Right lung (tissue), 5 donors: ENCODE measurements around the gene SEC14L1. TPM values are rescaled to one million over a fixed set of nuclear protein-coding genes. Genes with fewer than 3 reads are reported as not detected.

Experiments used
- DNase-seq, 2 donors: peaks; one replicate each; pipeline ENCODE4 v3.0.0-alpha.2; 2013
- polyA plus RNA-seq, 5 donors: library from polyadenylated mRNA; unstranded; fragments of 120-200 nt; gene quantifications; one replicate each; pipeline versions ENCODE4 v1.2.1 to v1.2.3, GENCODE V29; 2013; ENCODE audit warnings: inconsistent platforms in 1 of 5, low replicate concordance in 1 of 5; ENCODE audit not compliant: insufficient read length in 5 of 5, insufficient read depth in 1 of 5

Gene SEC14L1
- polyA plus RNA-seq, 5 donors: 78.0 to 93.8 (median 81.1) TPM

- DNase-seq: no peak
Observed at GRCh38 chr17:77212081-77212832, 71.5 kb downstream of the SEC14L1 start.

- DNase-seq: no peak
Observed at GRCh38 chr17:77212833-77213777, 72.3 kb downstream of the SEC14L1 start.

- DNase-seq: no peak
Observed at GRCh38 chr17:77213778-77214132, 73.0 kb downstream of the SEC14L1 start.

GRCh38 chr17:77214328-77214727 lies 73.6 kb downstream of the SEC14L1 start:
- no peak for DNase-seq

- DNase-seq: no peak
Observed at GRCh38 chr17:77214743-77215142, 74.0 kb downstream of the SEC14L1 start.

- DNase-seq: no peak
Observed at GRCh38 chr17:77215281-77215680, 74.5 kb downstream of the SEC14L1 start.

- no peak for DNase-seq
Observed at GRCh38 chr17:77216486-77216885, 75.7 kb downstream of the SEC14L1 start.

GRCh38 chr17:77217123-77217522 lies 76.4 kb downstream of the SEC14L1 start:
- no peak for DNase-seq

- DNase-seq: no peak
Observed at GRCh38 chr17:77217566-77217965, 76.8 kb downstream of the SEC14L1 start.

- no peak for DNase-seq
Observed at GRCh38 chr17:77218902-77219301, 78.1 kb downstream of the SEC14L1 start.

- no peak for DNase-seq
Observed at GRCh38 chr17:77222356-77222755, 81.6 kb downstream of the SEC14L1 start.

- no peak for DNase-seq
Observed at GRCh38 chr17:77223642-77224420, 83.1 kb downstream of the SEC14L1 start.

- no peak for DNase-seq
Observed at GRCh38 chr17:77225265-77225664, 84.5 kb downstream of the SEC14L1 start.

- no peak for DNase-seq
Observed at GRCh38 chr17:77227461-77228240, 86.9 kb downstream of the SEC14L1 start.

- DNase-seq: no peak
Observed at GRCh38 chr17:77228241-77228752, 87.5 kb downstream of the SEC14L1 start.

- no peak for DNase-seq
Observed at GRCh38 chr17:77228816-77229215, 88.0 kb downstream of the SEC14L1 start.

GRCh38 chr17:77229786-77230435 lies 89.1 kb downstream of the SEC14L1 start:
- no peak for DNase-seq

- DNase-seq: no peak
Observed at GRCh38 chr17:77230436-77230830, 89.7 kb downstream of the SEC14L1 start.

- no peak for DNase-seq
Observed at GRCh38 chr17:77231076-77231871, 90.5 kb downstream of the SEC14L1 start.

- no peak for DNase-seq
Observed at GRCh38 chr17:77233127-77233526, 92.4 kb downstream of the SEC14L1 start.
